HuH-7.5 (cell line): Measurements from ENCODE around the gene CDK5R2.
"Not testable (repeated sequence)": the region's sequence is repeated elsewhere in the genome, so short reads cannot be mapped to it uniquely, and the experiment has no call there.

Source experiments
- DNase-seq: peaks from one replicate; pipeline ENCODE4 v3.0.0; 2011; ENCODE audit warnings: low spot score

CDK5R2 gene

GRCh38 chr2:218959141-218959731 is at the start of gene CDK5R2:
CDK5R2 (plus strand) TSS chr2:218959666; CDS start chr2:218959821, 155 bp downstream.
- peak; percentile 94 for DNase-seq

GRCh38 chr2:218910741-218911140 is 48.7 kb upstream of the CDK5R2 start:
- DNase-seq, result no peak

GRCh38 chr2:218920504-218920903 is 39.0 kb upstream of the CDK5R2 start:
- no peak for DNase-seq

GRCh38 chr2:218924757-218925156 is 34.7 kb upstream of the CDK5R2 start:
- DNase-seq, result no peak

- no peak for DNase-seq
Observed at GRCh38 chr2:218925434-218925833, 34.0 kb upstream of the CDK5R2 start.

DNA sequence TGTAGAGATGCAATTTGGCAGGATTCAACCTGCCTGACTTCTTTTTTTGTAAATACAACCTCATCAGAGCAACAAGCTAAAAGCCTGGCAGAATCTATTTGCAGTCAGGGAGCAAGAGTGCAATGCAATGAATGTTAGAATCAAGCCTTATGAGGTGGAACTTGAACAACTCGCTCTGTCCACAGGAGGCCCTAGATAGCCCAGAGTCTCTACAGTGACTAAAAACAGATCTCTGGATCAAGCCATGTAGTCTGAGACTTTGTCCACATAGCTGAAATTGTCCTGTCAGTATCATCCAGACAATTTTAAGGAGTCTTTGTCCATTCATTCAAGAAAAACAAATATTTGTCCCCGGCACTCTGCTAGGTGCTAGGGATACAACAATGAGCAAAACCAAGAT is 32.0 kb upstream of the CDK5R2 start:
- no peak for DNase-seq

DNA sequence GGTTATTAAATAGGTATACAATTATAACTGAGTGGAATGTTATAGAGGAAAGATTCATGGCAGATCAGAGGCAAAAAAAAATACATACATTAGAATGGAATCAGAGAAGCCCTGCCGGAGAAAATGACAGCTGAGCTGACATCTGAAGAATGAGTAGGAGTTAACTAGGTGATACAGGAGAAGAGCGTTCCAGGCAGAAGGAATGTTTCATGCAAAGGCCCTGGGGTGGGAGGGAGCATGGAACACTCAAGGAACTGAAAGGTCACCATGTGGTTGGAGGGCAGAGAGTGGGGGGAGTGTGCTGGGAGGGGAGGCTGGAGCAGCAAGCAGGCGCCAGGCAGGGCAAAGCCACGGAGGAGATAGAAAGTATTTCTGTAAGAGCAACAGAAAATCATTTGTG is 31.6 kb upstream of the CDK5R2 start:
- no peak for DNase-seq

GRCh38 chr2:218930488-218930887 is 29.0 kb upstream of the CDK5R2 start:
- DNase-seq, result not testable (repeated sequence)

DNA sequence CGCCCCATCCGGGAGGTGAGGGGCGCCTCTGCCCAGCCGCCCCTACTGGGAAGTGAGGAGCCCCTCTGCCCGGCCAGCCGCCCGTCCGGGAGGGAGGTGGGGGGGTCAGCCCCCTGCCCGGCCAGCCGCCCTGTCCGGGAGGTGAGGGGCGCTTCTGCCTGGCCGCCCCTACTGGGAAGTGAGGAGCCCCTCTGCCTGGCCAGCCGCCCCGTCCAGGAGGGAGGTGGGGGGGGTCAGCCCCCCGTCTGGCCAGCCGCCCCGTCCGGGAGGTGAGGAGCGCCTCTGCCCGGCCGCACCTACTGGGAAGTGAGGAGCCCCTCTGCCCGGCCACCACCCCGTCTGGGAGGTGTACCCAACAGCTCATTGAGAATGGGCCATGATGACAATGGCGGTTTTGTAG is 27.7 kb upstream of the CDK5R2 start:
- DNase-seq, result not testable (repeated sequence)

DNA sequence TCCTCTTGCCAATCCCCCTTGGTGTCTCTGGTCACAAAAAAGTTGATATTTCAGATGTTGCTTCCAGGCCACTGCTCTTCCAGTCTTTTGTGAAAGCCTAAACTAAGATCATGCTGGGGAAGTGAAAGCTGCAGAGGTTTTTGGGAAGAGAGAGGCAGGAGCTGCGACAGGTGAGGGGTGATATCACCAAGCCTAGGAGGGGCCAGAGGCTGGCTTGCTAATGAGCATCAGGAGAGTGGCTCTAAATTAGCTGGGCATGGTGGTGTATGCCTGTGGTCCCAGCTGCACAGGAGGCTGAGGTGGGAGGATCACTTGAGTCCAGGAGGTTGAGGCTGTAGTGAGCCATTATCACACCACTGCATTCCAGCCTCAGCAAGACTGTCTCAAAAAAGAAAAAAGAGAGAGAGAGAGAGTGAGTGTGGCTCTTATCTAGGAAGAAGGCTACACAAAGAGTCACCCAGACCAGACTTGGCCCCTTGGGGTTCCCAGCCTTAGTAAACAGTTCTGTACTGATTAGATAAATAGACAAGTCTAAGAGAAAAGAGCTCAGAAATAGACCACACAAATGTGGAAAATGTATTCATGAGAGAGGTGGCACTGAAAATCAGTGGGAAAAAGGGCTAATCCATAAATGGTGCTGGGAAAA is 14.6 kb upstream of the CDK5R2 start:
- DNase-seq, result no peak

- DNase-seq, result no peak
Observed at GRCh38 chr2:218946621-218947020, 12.8 kb upstream of the CDK5R2 start.

DNA sequence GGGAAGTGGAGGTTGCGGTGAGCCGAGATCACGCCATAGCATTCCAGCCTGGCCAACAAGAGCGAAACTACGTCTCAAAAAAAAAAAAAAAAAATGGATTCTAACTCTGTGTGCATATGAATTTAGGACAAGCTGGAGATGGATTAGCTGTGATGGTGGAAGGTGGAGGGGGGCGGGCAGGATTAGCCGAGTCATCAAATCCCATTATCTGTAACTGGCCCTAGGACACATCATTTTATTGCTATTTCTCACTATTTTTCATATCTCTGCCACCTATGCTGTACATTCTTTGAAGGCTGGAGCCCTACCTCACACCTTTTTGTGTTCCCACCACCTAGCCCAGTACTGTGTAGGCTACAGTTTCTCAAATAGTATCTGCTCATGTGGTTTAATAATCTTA is 7.3 kb upstream of the CDK5R2 start:
- DNase-seq, result no peak

GRCh38 chr2:218953366-218953954 is 6.0 kb upstream of the CDK5R2 start:
- DNase-seq, result no peak

DNA sequence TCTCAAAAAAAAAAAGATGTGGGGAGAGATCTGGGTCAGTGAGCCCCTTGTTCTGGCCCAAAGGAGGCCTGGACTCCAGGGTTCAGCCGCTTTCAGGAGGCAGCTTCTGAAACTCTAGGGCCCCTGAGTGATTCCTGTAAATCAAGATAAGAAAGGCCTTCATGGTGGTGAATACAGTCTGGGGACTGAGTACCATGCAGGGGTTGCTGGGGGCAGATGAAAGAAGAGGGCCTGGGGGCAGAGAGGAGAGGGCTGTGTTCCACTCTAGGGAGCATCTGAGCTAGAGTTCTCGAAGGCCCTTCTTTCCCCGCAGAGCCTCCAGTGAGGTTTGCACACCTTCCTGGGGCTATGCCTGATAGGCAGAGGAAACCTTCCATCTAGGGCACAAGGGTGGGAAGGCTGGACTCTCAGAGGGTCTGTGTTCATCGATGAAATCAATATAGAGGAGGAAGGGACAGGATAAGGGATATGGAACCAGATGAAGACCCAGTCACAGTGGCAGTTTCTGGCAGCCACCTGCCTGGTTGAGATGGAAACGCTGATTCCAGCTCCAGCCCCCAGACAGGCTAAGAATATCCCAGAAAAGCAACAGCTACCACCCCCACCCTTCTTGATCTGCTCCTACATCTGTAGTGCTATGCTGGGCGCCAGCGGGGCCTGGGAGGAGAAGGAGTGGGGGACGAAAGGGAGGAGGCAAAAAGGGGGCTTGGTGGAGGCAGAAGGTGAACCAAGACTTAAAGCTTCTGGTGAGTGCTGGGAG is 4.7 kb upstream of the CDK5R2 start:
- DNase-seq, result no peak

DNA sequence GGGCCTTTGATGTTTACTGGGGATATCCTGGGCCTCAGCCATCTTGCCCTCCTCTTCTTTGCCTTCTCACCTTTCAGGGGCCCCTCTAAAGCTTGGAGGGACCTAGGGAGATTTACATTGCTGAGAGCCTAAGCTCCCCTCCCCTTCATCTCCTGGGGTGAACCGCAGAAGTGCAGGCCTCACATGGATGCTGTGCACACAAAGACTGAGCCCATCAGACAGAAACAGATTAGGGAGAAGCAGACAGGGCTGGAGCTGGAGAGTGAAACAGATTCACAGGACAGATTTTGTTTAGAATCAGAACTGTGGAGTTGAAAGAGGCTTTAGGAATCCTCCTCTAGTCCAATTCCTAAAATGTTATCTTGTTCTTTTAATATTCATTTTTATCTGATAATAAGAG is 3.4 kb upstream of the CDK5R2 start:
- DNase-seq, result no peak

DNA sequence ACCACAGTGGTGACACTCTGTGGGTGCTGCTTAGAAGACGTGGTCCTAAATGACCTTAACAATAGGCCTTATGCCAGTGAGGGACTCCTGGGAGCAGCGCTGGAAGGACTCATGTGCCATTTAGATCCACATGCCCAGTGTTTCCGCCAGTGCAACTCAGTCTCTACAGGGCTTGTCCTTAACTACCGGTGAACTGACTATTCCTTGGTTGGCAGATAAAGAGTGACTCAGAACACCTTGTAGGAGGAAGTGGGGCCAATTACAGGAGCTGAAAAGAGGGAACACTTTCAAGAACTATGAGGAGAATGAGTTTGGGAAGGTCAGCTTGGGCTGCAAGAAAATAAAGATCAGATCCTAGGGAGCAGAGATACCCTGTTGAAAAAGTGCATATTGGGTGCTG is 1.8 kb upstream of the CDK5R2 start:
- DNase-seq, result no peak

- DNase-seq, result no peak
Observed at GRCh38 chr2:218958276-218958675, 1.2 kb upstream of the CDK5R2 start.

GRCh38 chr2:218959761-218960308 is 369 bp downstream of the CDK5R2 start:
- no peak for DNase-seq

GRCh38 chr2:218960309-218961165 is 1.1 kb downstream of the CDK5R2 start:
- no peak for DNase-seq

- DNase-seq, result no peak
Observed at GRCh38 chr2:218961229-218961628, 1.8 kb downstream of the CDK5R2 start.

DNA sequence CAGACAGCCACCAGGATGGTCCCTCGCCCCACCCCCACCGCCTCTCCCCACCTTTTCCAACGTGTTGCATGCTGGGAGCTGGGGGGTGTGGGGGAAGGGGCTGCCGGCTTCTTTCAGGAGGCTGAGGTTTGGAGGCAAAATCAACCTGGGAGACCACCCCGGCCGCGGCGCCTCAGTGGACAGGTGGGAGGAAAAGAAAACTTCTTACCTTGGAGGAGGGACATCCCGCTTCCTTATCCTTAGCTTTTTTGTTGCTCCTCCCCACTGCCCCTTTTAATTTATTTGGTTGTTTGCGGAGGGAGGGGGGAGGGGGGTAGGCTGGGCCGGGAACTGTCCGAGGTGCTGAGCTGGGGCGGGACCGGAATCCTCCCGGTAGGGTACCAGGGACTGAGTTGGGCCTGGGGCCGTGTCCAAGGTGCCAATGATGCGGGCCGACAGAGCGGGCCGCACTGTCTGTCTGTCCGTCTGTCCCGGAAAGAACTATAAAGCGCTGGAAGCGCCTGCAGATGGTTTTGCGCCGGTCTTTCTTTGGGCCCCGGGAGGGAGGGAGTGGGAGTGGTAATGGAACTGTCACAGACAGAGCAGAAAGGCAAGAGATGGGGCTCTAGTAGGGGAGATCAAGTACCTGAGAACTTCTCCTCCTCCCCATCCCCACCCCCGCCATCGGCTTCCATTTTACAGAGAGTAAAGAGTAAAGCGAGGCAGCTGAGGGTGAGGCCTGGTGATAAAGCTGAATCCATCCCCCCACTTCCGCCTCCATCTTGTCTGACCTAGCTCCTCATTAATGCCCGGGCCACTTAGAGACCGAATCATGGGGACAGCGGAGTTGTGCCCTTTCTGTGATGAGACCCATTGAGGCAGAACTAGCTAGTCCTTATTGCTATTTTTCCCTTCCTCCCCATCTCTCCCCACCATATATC is 2.4 kb downstream of the CDK5R2 start:
- DNase-seq, result no peak
